ENCODE measurements around the gene SORCS3. TPM values are rescaled to one million over a fixed set of nuclear protein-coding genes. Genes with fewer than 3 reads are reported as not detected.

Gene SORCS3
- total RNA-seq, 1 experiment from 2014 or later: not detected

GRCh38 chr10:104643303-104643663 lies 2.2 kb downstream of the SORCS3 start:
- Histone ChIP-seq H3K9me3 (ENCODE audit: control insufficient read depth in 1 of 2, insufficient read depth in 1 of 2, low read depth in 1 of 2, low read length in 2 of 2) (no peaks in the 10 kb centered on the region), H3K36me3 (ENCODE audit: control insufficient read depth in 1 of 2, insufficient read depth in 2 of 2, low read length in 2 of 2) (no peaks in the 10 kb centered on the region), H3K4me1 (ENCODE audit: control insufficient read depth in 1 of 2, insufficient read depth in 2 of 2, low read length in 2 of 2) (no peaks in the 10 kb centered on the region), H3K27me3 (ENCODE audit: insufficient read depth, low read length) (peaks cover 41% of the 10 kb centered on the region), H3K79me2 (ENCODE audit: insufficient read depth, low read length) (no peaks in the 10 kb centered on the region), H3K27ac (ENCODE audit: low read depth, low read length) (no peak overlapping the region), H3K9ac (ENCODE audit: low read length) (no peak overlapping the region), H4K20me1 (ENCODE audit: insufficient read depth) (no peaks in the 10 kb centered on the region), H2AFZ (ENCODE audit: low read depth, low read length, poor library complexity, severe bottlenecking) (no peak overlapping the region), H3K4me3 (replicated peaks in 1 of 2; ENCODE audit: low read depth in 1 of 2, low read length in 2 of 2) (no peak overlapping the region), H3K4me2 (ENCODE audit: low read length) (no peak overlapping the region), H3K9me2 (ENCODE audit: insufficient read depth) (no peaks in the 10 kb centered on the region)
- DNase-seq (ENCODE audit: low read depth, low spot score): no peak
- POLR2A ChIA-PET: no interaction called here
- intact Hi-C loops (cut with micrococcal nuclease): no loop called here
- CTCF ChIA-PET: no interaction called here
- TF ChIP-seq EGR1 (IDR thresholded peaks at IDR 0.05; ENCODE audit: low read depth) (no peak), YY1 (IDR thresholded peaks at IDR 0.05; ENCODE audit: extremely low read depth, insufficient replicate concordance, low read depth, low read length) (no peak), EZH2phosphoT487 (IDR thresholded peaks at IDR 0.05; ENCODE audit: borderline replicate concordance) (no peak)
- ATAC-seq: no peak
- no TSS peak for BruUV-seq (replicated peaks)
- RAD21 ChIA-PET (ENCODE audit: low non-redundant PET in 1 of 2, low total read pairs in 2 of 2, uncharacterized antibody in 2 of 2, unreplicated experiment in 2 of 2): no interaction called here

GRCh38 chr10:104646146-104646545 lies 5.1 kb downstream of the SORCS3 start:
- intact Hi-C loops (cut with micrococcal nuclease): no loop called here
- Histone ChIP-seq H4K20me1 (ENCODE audit: insufficient read depth) (no peaks in the 10 kb centered on the region), H3K27me3 (ENCODE audit: insufficient read depth, low read length) (peaks cover 68% of the 10 kb centered on the region), H3K9me3 (ENCODE audit: control insufficient read depth in 1 of 2, insufficient read depth in 1 of 2, low read depth in 1 of 2, low read length in 2 of 2) (no peaks in the 10 kb centered on the region), H3K4me3 (replicated peaks in 1 of 2; ENCODE audit: low read depth in 1 of 2, low read length in 2 of 2) (no peak overlapping the region), H3K9ac (ENCODE audit: low read length) (no peak overlapping the region), H3K4me1 (ENCODE audit: control insufficient read depth in 1 of 2, insufficient read depth in 2 of 2, low read length in 2 of 2) (no peaks in the 10 kb centered on the region), H3K36me3 (ENCODE audit: control insufficient read depth in 1 of 2, insufficient read depth in 2 of 2, low read length in 2 of 2) (no peaks in the 10 kb centered on the region), H3K27ac (ENCODE audit: low read depth, low read length) (no peak overlapping the region), H3K9me2 (ENCODE audit: insufficient read depth) (no peaks in the 10 kb centered on the region), H3K4me2 (ENCODE audit: low read length) (no peak overlapping the region), H3K79me2 (ENCODE audit: insufficient read depth, low read length) (no peaks in the 10 kb centered on the region), H2AFZ (ENCODE audit: low read depth, low read length, poor library complexity, severe bottlenecking) (no peak overlapping the region)
- BruUV-seq (replicated peaks): no TSS peak
- ChIA-PET RAD21 (ENCODE audit: low non-redundant PET in 1 of 2, low total read pairs in 2 of 2, uncharacterized antibody in 2 of 2, unreplicated experiment in 2 of 2) (no interaction called here), CTCF (no interaction called here), POLR2A (no interaction called here)
- ATAC-seq (no peak), DNase-seq (ENCODE audit: low read depth, low spot score) (no peak)
- TF ChIP-seq CTCF (IDR thresholded peaks at IDR 0.05 in 2 of 3, conservative IDR thresholded peaks at IDR 0.05 in 1 of 3; ENCODE audit: borderline replicate concordance in 1 of 3, insufficient read depth in 1 of 3, low read depth in 2 of 3, low read length in 2 of 3) (no peak), ZBTB33 (IDR thresholded peaks at IDR 0.05; ENCODE audit: extremely low read depth, insufficient replicate concordance, low read length) (no peak), EZH2phosphoT487 (IDR thresholded peaks at IDR 0.05; ENCODE audit: borderline replicate concordance) (no peak), SRF (IDR thresholded peaks at IDR 0.05; ENCODE audit: low read depth) (no peak), CBX3 (IDR thresholded peaks at IDR 0.05; ENCODE audit: low read depth) (no peak), POLR2AphosphoS5 (IDR thresholded peaks at IDR 0.05; ENCODE audit: low read depth, low read length) (no peak), SIN3A (IDR thresholded peaks at IDR 0.05; ENCODE audit: low read depth) (no peak), YY1 (IDR thresholded peaks at IDR 0.05; ENCODE audit: extremely low read depth, insufficient replicate concordance, low read depth, low read length) (no peak), JUND (IDR thresholded peaks at IDR 0.05) (no peak), MAX (IDR thresholded peaks at IDR 0.05) (no peak), SP1 (IDR thresholded peaks at IDR 0.05; ENCODE audit: low read depth) (no peak)
